ENCODE measurements around the gene SCN3A. TPM values are rescaled to one million over a fixed set of nuclear protein-coding genes. Genes with fewer than 3 reads are reported as not detected.

SCN3A gene
- total RNA-seq, 5 donors from 2014 or later (not counting 1 experiment from before 2014, with no cell fraction given): 0.06 to 0.48 (median 0.30) TPM

DNA sequence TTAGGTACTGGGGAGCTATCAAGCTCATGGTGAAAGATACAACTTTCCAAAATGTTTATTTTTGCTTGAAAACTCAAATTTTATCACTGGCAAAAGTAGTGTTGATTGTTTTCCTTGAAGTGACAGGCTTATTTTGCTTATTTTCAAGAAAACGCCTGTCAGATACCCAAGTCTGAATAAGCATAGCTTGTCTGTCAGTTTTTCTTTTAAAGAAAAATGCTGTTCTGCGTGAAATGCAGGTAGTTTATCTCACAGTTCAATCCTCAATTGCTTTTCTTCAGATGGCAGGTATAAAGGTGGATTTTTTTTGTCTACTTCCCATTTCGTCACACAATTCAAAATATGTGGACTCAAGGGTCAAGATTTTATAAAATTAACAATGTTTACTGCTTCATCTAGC lies 145.9 kb downstream of the SCN3A start:
- H3K27ac ChIP-seq (ENCODE audit: low read length): no peak overlapping the region
- no peaks in the 10 kb centered on the region for H3K36me3 ChIP-seq (ENCODE audit: control insufficient read depth in 2 of 2, extremely low read depth in 1 of 2, insufficient read depth in 1 of 2, low read length in 1 of 2)
- CTCF ChIA-PET: no interaction called here
- DNase-seq (no peak), ATAC-seq (replicated peaks in 1 of 4) (no peak)
- Mint-ChIP-seq H3K27me3 (no peaks in the 10 kb centered on the region), H3K4me3 (no peak overlapping the region), H3K9me3 (no peaks in the 10 kb centered on the region), H3K4me1 (peaks cover 0 to 4% (median 0%) of the 10 kb centered on the region in 3 donors), H3K27ac (no peak overlapping the region), H3K36me3 (no peaks in the 10 kb centered on the region)
- WGBS (ENCODE audit: insufficient coverage): 80% methylated on average over 1 of the region's 3 CpGs
- no peak overlapping the region for H3K4me3 ChIP-seq (ENCODE audit: control insufficient read depth in 1 of 2, extremely low read depth in 1 of 2, low read length in 1 of 2)
- H3K4me1 ChIP-seq (ENCODE audit: control insufficient read depth in 1 of 2, extremely low read depth in 1 of 2, insufficient read depth in 2 of 2, low read length in 2 of 2): no peaks in the 10 kb centered on the region
- no peaks in the 10 kb centered on the region for H3K27me3 ChIP-seq (replicated peaks in 1 of 2; ENCODE audit: control insufficient read depth in 2 of 2, extremely low read depth in 1 of 2, insufficient read depth in 2 of 2, low read length in 1 of 2)
- no peaks in the 10 kb centered on the region for H3K9me3 ChIP-seq
- POLR2A ChIA-PET: no interaction called here

DNA sequence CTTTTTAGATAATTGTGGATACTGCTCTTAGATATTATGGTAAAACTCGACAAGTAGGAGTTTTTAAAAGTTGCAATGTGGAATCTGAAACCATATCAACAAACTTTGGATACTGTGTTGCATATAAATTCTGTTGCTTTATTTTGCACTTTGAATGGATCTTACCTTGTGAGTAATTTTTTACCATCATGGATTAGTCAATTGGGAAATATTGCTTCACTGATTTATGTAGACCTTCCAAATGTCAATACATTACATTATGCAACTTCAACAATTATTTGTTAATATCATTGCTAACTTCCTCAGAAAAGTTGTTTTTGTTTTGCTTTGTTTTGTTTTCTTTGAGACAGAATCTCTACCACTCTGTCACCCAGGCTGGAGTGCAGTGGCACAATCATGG lies 146.5 kb downstream of the SCN3A start:
- H3K27me3 ChIP-seq (replicated peaks in 1 of 2; ENCODE audit: control insufficient read depth in 2 of 2, extremely low read depth in 1 of 2, insufficient read depth in 2 of 2, low read length in 1 of 2): no peaks in the 10 kb centered on the region
- no peak for ATAC-seq (replicated peaks in 1 of 4)
- H3K9me3 Mint-ChIP-seq: no peaks in the 10 kb centered on the region
- no peak overlapping the region for H3K4me3 ChIP-seq (ENCODE audit: control insufficient read depth in 1 of 2, extremely low read depth in 1 of 2, low read length in 1 of 2)
- POLR2A ChIA-PET: no interaction called here
- no peaks in the 10 kb centered on the region for H3K9me3 ChIP-seq
- no peak overlapping the region for H3K27ac Mint-ChIP-seq
- CTCF ChIA-PET: no interaction called here
- no peak for DNase-seq
- H3K27me3 Mint-ChIP-seq: no peaks in the 10 kb centered on the region
- H3K4me3 Mint-ChIP-seq: no peak overlapping the region
- no peaks in the 10 kb centered on the region for H3K4me1 ChIP-seq (ENCODE audit: control insufficient read depth in 1 of 2, extremely low read depth in 1 of 2, insufficient read depth in 2 of 2, low read length in 2 of 2)
- no peaks in the 10 kb centered on the region for H3K36me3 Mint-ChIP-seq
- no CpG with 5 or more reads among the region's 1 CpG for WGBS (ENCODE audit: insufficient coverage)
- H3K4me1 Mint-ChIP-seq: peaks cover 0 to 4% (median 0%) of the 10 kb centered on the region in 3 donors
- no peak overlapping the region for H3K27ac ChIP-seq (ENCODE audit: low read length)
- H3K36me3 ChIP-seq (ENCODE audit: control insufficient read depth in 2 of 2, extremely low read depth in 1 of 2, insufficient read depth in 1 of 2, low read length in 1 of 2): no peaks in the 10 kb centered on the region

DNA sequence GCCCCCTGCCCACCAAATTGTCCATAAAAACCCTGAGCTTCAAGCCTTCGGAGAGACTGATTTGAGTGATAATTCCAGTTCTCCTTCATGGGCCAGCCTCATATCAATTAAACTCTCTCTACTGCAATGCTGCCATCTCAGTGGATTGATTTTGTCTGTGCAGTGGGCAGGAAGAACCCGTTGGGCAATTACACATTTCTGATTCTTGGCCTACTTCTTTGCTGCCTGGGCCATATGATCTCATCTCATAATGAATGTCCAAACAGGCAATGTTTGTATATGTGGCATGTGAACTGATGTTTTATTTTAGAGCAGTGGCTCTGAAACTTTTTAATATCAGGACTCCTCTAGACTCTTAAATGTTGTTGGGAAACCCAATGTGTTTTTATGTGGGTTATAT lies 147.3 kb downstream of the SCN3A start:
- Histone ChIP-seq H3K4me3 (ENCODE audit: control insufficient read depth in 1 of 2, extremely low read depth in 1 of 2, low read length in 1 of 2) (no peak overlapping the region), H3K9me3 (no peaks in the 10 kb centered on the region), H3K27me3 (replicated peaks in 1 of 2; ENCODE audit: control insufficient read depth in 2 of 2, extremely low read depth in 1 of 2, insufficient read depth in 2 of 2, low read length in 1 of 2) (no peaks in the 10 kb centered on the region), H3K36me3 (ENCODE audit: control insufficient read depth in 2 of 2, extremely low read depth in 1 of 2, insufficient read depth in 1 of 2, low read length in 1 of 2) (no peaks in the 10 kb centered on the region), H3K27ac (ENCODE audit: low read length) (no peak overlapping the region), H3K4me1 (ENCODE audit: control insufficient read depth in 1 of 2, extremely low read depth in 1 of 2, insufficient read depth in 2 of 2, low read length in 2 of 2) (no peaks in the 10 kb centered on the region)
- H3K4me1 Mint-ChIP-seq: peaks cover 0 to 4% (median 0%) of the 10 kb centered on the region in 3 donors
- no peaks in the 10 kb centered on the region for H3K27me3 Mint-ChIP-seq
- DNase-seq (no peak), ATAC-seq (replicated peaks in 1 of 4) (no peak)
- POLR2A ChIA-PET: no interaction called here
- CTCF ChIA-PET: no interaction called here
- H3K27ac Mint-ChIP-seq: no peak overlapping the region
- no peaks in the 10 kb centered on the region for H3K9me3 Mint-ChIP-seq
- no peak overlapping the region for H3K4me3 Mint-ChIP-seq
- 100% methylated on average over 1 of the region's 2 CpGs for WGBS (ENCODE audit: insufficient coverage)
- H3K36me3 Mint-ChIP-seq: no peaks in the 10 kb centered on the region

DNA sequence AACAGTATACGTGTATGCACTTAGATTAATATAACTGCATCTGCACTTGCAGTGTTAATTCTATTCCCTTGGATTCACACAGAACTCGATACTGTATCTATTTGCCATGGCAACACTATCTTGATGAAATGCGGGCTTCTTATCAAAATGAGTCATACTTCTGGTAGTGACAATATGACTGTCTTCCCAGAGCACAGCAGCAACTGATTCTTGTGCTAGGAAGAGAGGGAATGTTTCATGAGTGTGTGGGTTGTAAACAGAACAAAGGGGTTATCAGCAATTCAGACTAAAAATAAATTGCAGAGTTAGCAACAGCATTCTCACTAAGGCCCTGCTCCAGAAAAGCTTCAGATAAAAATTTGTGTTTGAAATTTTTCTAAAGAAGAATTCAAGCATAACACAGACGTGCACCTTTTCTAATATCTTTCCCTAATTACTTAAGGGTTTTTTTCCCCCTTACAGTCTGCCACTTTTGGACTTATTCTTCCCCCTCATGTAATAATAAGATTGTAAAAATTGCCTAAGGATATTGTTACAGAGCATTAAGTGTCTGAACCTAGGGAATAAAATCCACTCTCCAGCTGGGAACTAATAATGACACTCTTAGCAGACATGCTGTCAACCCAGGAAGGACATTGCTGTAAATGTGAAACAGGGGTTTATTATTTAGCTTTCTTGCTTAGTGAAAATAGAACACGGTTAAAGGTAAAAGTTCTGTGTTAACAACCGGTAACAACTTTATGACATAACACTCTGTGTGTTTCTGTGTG lies 148.6 kb downstream of the SCN3A start:
- Mint-ChIP-seq H3K27me3 (no peaks in the 10 kb centered on the region), H3K9me3 (no peaks in the 10 kb centered on the region), H3K4me1 (peaks cover 0 to 4% (median 0%) of the 10 kb centered on the region in 3 donors), H3K4me3 (no peak overlapping the region), H3K36me3 (no peaks in the 10 kb centered on the region), H3K27ac (no peak overlapping the region)
- no peaks in the 10 kb centered on the region for H3K4me1 ChIP-seq (ENCODE audit: control insufficient read depth in 1 of 2, extremely low read depth in 1 of 2, insufficient read depth in 2 of 2, low read length in 2 of 2)
- ChIA-PET CTCF (no interaction called here), POLR2A (no interaction called here)
- no peak overlapping the region for H3K27ac ChIP-seq (ENCODE audit: low read length)
- 17% methylated on average over 1 of the region's 6 CpGs for WGBS (ENCODE audit: insufficient coverage)
- H3K4me3 ChIP-seq (ENCODE audit: control insufficient read depth in 1 of 2, extremely low read depth in 1 of 2, low read length in 1 of 2): no peak overlapping the region
- no peaks in the 10 kb centered on the region for H3K36me3 ChIP-seq (ENCODE audit: control insufficient read depth in 2 of 2, extremely low read depth in 1 of 2, insufficient read depth in 1 of 2, low read length in 1 of 2)
- ATAC-seq (replicated peaks in 1 of 4): no peak
- DNase-seq: no peak
- H3K9me3 ChIP-seq: no peaks in the 10 kb centered on the region
- no peaks in the 10 kb centered on the region for H3K27me3 ChIP-seq (replicated peaks in 1 of 2; ENCODE audit: control insufficient read depth in 2 of 2, extremely low read depth in 1 of 2, insufficient read depth in 2 of 2, low read length in 1 of 2)

DNA sequence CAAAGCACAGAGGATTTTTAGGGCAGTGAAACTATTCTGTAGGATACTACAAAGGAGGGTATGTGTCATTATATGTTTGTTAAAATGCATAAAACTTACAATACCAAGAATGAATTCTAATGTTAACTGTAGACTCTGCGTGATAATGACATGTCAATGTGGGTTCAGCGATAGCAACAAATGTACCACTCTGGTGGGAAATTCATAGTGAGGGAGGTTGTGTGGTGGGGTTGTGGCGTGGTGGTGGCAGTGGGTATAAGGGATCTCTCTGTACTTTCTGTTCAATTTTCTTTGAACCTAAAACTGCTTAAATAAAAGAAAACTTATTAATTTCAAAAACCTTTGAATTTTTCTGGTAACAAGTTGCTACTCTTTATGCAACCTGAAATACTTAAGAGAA lies 149.2 kb downstream of the SCN3A start:
- Histone ChIP-seq H3K4me3 (ENCODE audit: control insufficient read depth in 1 of 2, extremely low read depth in 1 of 2, low read length in 1 of 2) (no peak overlapping the region), H3K27ac (ENCODE audit: low read length) (no peak overlapping the region), H3K4me1 (ENCODE audit: control insufficient read depth in 1 of 2, extremely low read depth in 1 of 2, insufficient read depth in 2 of 2, low read length in 2 of 2) (no peaks in the 10 kb centered on the region), H3K36me3 (ENCODE audit: control insufficient read depth in 2 of 2, extremely low read depth in 1 of 2, insufficient read depth in 1 of 2, low read length in 1 of 2) (no peaks in the 10 kb centered on the region), H3K27me3 (replicated peaks in 1 of 2; ENCODE audit: control insufficient read depth in 2 of 2, extremely low read depth in 1 of 2, insufficient read depth in 2 of 2, low read length in 1 of 2) (no peaks in the 10 kb centered on the region), H3K9me3 (no peaks in the 10 kb centered on the region)
- CTCF ChIA-PET: no interaction called here
- WGBS (ENCODE audit: insufficient coverage): no CpG with 5 or more reads among the region's 3 CpGs
- no peaks in the 10 kb centered on the region for H3K27me3 Mint-ChIP-seq
- H3K4me1 Mint-ChIP-seq: peaks cover 0 to 4% (median 0%) of the 10 kb centered on the region in 3 donors
- POLR2A ChIA-PET: no interaction called here
- H3K9me3 Mint-ChIP-seq: no peaks in the 10 kb centered on the region
- no peak overlapping the region for H3K4me3 Mint-ChIP-seq
- DNase-seq: no peak
- H3K27ac Mint-ChIP-seq: no peak overlapping the region
- H3K36me3 Mint-ChIP-seq: no peaks in the 10 kb centered on the region
- no peak for ATAC-seq (replicated peaks in 1 of 4)

DNA sequence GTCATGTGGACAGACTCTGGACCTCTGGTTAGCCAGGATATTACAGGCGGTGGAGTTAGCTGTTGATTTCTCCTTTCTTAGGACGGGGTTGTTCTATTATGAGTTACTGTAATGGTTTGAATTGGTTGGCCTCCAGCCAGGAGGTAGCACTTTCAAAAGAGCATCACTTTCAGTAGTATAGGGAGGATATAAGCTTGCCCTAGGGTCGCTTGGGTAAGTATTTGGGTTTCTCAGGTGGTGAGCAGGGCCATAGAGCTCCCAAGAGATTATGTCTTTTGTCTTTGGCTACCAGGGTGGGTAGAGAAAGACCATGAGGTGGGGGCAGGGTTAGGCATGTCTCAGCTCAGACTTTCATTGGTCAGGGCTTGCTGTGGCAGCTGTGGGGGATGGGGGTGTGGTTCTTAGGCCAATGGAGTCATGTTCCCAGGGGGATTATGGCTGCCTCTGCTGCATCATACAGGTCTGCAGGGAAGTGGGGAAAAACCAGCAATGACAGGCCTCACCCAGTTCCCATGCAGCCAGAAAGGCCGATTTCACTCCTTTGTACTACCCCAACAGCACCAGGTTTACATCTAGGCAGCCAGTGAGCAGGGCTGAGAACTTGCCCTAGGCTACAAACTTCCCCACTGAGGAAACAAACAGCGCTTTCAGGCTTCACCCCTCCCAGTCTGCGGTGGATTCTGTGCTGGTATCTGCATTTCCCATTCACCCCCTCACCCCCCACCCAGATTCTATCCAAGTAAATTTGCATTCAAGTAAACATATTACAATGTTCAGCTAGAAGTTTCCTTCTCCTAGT lies 159.1 kb downstream of the SCN3A start:
- no peaks in the 10 kb centered on the region for H3K36me3 Mint-ChIP-seq
- ATAC-seq (replicated peaks in 1 of 4): no peak
- H3K27ac Mint-ChIP-seq: no peak overlapping the region
- H3K36me3 ChIP-seq (ENCODE audit: control insufficient read depth in 2 of 2, extremely low read depth in 1 of 2, insufficient read depth in 1 of 2, low read length in 1 of 2): no peaks in the 10 kb centered on the region
- H3K4me1 ChIP-seq (ENCODE audit: control insufficient read depth in 1 of 2, extremely low read depth in 1 of 2, insufficient read depth in 2 of 2, low read length in 2 of 2): no peaks in the 10 kb centered on the region
- 65% methylated on average over 5 of the region's 6 CpGs for WGBS (ENCODE audit: insufficient coverage)
- ChIA-PET CTCF (no interaction called here), POLR2A (no interaction called here)
- no peak overlapping the region for H3K27ac ChIP-seq (ENCODE audit: low read length)
- peaks cover 0 to 3% of the 10 kb centered on the region in 2 experiments for H3K27me3 ChIP-seq (replicated peaks in 1 of 2; ENCODE audit: control insufficient read depth in 2 of 2, extremely low read depth in 1 of 2, insufficient read depth in 2 of 2, low read length in 1 of 2)
- peaks cover 0 to 7% (median 4%) of the 10 kb centered on the region in 3 donors for H3K9me3 Mint-ChIP-seq
- no peaks in the 10 kb centered on the region for H3K9me3 ChIP-seq
- H3K4me3 Mint-ChIP-seq: no peak overlapping the region
- H3K27me3 Mint-ChIP-seq: no peaks in the 10 kb centered on the region
- no peaks in the 10 kb centered on the region for H3K4me1 Mint-ChIP-seq
- H3K4me3 ChIP-seq (ENCODE audit: control insufficient read depth in 1 of 2, extremely low read depth in 1 of 2, low read length in 1 of 2): no peak overlapping the region
- DNase-seq: no peak

Data from T-cell (primary cell).